RCC 7860 (cell line): ENCODE measurements around the gene KLHL17.
A peak's percentile ranks its signal among the peaks of the same experiment; 100 is the strongest.

Experiments used
- DNase-seq: peaks from one replicate; pipeline ENCODE4 v3.0.0-alpha.2; 2015; ENCODE audit warnings: low spot score
- FAIRE-seq: peaks from 2 replicates; lab custom pipeline; 2012; peaks lifted over from hg19 to GRCh38; lab: Jason Lieb, UNC

Gene KLHL17

GRCh38 chr1:921011-921837, 39.2 kb upstream of the KLHL17 start:
- peak; percentile 58 for DNase-seq

GRCh38 chr1:923131-923990, 37.0 kb upstream of the KLHL17 start, which contains the start of gene SAMD11:
TSS of gene SAMD11 (plus strand) at chr1:923923. CDS start at chr1:924432, 509 bp downstream.
- FAIRE-seq (peak; percentile 50), DNase-seq (peak; percentile 70)

More at GRCh38 chr1:921011-921837, 39.2 kb upstream of the KLHL17 start:
- FAIRE-seq = no peak

DNA sequence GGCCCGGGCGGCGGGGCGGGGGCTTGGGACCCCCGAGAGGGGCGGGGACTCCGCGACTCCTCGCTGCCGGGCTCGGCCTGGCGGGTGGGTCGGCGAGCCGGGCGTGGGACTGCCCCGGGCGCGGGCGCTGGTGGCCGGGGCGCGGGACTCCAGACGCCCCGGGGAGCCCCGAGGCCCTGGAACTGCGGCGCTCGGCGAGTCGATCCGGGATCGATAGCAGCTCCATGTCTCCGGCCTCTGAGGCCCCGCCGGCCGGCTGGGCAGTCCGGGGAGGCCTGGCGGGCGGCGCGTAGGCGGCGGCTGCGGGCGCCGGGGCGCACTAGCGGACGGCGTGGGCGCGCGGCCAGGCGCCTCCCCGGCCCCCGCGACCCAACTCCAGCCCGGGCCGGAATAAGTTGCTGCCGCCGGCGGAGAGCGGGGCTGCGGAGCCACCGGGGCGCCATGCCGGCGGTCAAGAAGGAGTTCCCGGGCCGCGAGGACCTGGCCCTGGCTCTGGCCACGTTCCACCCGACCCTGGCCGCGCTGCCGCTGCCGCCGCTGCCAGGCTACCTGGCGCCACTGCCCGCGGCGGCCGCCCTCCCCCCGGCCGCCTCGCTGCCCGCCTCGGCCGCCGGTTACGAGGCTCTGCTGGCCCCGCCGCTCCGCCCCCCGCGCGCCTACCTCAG, 36.3 kb upstream of the KLHL17 start:
- FAIRE-seq = no peak
- DNase-seq = no peak

DNA sequence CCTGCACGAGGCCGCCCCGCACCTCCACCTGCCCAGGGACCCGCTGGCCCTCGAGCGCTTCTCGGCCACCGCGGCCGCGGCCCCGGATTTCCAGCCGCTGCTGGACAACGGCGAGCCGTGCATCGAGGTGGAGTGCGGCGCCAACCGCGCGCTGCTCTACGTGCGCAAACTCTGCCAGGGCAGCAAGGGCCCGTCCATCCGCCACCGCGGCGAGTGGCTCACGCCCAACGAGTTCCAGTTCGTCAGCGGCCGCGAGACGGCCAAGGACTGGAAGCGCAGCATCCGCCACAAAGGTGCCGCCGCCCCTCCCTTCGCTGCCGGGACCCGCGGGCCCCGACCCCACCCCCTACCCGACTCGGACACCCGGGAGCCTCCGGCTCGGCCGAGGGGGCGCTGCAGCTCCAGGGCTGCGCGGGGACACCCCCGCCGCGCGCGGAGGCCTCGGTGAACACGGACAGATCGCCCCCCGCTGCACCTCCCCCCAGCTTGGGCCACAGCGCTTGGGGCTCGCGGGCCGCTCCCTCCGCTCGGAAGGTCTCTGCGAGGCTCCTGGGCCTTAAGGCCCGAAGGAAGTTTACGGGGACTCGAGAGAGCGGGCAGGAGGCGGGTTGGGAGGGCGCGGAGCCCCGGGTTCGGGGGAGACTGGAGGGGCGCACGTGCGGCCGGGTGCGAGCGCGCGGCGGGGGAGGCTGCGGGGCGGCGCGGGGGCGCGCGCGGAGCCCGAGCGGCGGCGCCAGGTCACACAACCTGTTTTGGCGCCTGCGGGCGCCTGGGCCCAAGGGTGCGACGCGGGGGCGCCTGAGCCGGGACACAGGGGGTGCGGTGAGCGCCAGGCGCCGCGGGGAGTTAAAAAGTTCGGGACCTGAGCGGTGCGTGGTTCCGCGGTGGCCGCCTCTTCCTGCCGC, 35.5 kb upstream of the KLHL17 start:
- DNase-seq (peak; percentile 47), FAIRE-seq (no peak)

DNA sequence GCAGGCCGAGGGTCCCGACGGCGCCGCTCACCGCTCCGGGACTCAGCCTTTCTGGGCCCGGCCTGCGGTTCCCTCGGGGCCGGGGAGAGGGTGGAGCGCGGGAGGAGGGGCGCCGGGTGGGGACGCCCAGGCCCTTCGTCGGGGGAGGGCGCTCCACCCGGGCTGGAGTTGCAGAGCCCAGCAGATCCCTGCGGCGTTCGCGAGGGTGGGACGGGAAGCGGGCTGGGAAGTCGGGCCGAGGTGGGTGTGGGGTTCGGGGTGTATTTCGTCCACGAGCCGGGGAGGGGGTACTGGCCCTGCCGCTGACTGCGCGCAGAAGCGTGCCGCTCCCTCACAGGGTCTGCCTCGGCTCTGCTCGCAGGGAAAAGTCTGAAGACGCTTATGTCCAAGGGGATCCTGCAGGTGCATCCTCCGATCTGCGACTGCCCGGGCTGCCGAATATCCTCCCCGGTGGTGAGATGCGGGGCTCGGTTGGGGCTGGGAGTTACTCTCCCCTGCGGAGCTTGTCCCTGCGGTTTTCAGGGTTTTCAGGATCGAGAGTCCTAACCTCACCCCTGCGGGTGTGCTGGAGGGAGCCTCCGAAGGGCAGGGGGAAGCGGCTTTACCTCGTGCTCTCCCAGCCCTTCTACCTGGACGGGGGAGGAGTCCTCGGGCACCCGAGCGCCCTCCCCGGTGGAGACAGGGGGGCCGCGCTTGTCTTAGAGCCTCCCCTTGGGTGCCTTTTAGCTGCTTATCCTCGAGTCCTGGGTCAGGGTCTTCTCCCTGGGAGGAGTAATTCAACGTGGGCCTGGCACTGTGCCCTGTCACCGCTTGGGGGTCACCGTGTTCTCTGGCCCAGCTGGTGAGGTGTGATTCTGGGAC, 34.6 kb upstream of the KLHL17 start:
- FAIRE-seq = no peak
- DNase-seq = peak; percentile 25

- DNase-seq = no peak
- FAIRE-seq = no peak
These were observed 33.1 kb upstream of the KLHL17 start for GRCh38 chr1:927234-927633.

- FAIRE-seq (no peak), DNase-seq (no peak)
These were observed 32.6 kb upstream of the KLHL17 start for GRCh38 chr1:927748-928147.

- no peak for DNase-seq
- FAIRE-seq = no peak
These were observed 31.3 kb upstream of the KLHL17 start for GRCh38 chr1:928825-929661.

DNA sequence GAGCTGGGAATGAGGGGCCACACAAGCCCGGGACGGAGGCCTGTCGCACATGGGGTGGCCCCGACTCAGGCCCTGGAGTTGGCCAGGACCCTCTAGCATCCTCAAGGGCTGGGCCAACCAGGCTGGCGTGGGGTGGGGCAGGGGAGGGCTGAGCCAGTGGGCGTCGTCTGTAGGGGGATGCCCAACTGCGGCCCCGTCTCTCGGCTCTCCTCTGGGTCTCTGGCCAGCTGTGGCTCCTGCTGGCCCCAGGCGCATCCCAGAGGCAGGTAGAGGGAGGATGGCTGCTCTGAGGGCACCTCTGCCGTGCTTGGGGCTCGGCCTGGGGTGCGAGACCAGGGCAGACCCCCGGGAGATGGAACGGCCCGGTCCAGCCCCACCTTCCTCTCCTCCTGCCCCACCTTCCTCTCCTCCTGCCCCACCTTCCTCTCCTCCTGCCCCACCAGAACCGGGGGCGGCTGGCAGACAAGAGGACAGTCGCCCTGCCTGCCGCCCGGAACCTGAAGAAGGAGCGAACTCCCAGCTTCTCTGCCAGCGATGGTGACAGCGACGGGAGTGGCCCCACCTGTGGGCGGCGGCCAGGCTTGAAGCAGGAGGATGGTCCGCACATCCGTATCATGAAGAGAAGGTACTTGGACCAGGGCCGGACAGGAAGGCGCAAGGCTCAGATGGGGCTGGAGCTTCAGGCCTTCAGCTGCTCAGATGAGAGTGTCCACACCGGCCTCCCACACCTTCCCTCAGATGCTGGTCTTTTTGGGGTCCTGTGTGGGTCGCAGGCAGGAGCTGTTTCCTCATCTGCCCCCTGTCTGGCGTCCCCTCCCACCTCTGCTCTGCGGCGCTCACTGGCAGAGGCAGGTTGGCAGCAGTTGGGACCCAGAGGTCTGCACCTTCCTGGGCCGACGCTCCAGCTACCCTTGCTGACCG, 30.4 kb upstream of the KLHL17 start:
- no peak for DNase-seq
- FAIRE-seq = no peak

GRCh38 chr1:930633-931138, 29.7 kb upstream of the KLHL17 start:
- FAIRE-seq (no peak), DNase-seq (no peak)

DNA sequence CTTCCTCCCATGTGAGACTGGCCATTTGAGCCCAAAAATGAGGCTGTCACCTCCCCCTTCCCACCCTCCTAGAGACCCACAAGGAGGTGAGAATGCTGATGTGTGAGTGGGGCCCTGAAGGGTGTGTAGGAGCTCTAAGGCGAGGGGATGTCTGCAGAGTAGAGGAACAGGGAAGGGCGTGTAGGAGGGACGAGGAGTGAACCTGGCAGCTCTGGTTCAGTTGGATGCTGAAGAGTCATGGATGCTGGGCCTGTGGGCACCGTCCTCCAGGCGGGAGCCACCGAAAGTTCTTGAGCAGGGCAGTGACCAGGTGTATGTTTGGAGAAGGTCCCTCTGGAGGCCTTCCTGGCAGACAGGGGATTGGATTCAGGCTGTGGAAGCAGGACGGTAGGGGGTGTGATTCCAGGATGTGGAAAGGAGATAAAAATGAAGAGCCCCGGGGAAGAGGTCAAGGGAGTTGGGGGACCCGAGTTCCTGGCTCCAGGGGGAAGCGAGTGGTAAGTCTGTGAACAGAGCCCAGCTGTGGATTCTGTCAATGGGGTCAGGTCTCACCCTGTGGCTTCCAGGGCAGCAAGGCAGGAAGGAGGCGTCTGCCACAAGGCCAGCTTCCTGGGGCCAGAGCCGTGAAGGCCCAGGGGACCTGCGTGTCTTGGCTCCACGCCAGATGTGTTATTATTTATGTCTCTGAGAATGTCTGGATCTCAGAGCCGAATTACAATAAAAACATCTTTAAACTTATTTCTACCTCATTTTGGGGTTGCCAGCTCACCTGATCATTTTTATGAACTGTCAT, 28.8 kb upstream of the KLHL17 start:
- DNase-seq (no peak), FAIRE-seq (no peak)

DNA sequence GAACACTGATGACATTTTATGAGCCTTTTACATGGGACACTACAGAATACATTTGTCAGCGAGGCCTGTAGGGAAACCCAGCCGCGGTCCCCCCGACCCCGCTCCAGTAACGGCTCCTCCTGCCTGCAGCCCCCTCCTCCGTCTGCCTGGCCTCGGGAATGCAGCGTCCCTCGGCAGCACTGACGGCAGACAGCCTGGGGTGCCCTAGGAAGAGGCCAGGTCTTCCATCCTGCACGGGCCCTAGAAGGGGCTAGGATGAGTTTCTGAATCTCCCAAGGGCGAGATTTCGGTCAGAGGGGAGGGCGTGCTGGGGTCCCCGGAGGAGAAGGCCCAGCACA, 28.2 kb upstream of the KLHL17 start:
- no peak for FAIRE-seq
- DNase-seq = no peak

DNA sequence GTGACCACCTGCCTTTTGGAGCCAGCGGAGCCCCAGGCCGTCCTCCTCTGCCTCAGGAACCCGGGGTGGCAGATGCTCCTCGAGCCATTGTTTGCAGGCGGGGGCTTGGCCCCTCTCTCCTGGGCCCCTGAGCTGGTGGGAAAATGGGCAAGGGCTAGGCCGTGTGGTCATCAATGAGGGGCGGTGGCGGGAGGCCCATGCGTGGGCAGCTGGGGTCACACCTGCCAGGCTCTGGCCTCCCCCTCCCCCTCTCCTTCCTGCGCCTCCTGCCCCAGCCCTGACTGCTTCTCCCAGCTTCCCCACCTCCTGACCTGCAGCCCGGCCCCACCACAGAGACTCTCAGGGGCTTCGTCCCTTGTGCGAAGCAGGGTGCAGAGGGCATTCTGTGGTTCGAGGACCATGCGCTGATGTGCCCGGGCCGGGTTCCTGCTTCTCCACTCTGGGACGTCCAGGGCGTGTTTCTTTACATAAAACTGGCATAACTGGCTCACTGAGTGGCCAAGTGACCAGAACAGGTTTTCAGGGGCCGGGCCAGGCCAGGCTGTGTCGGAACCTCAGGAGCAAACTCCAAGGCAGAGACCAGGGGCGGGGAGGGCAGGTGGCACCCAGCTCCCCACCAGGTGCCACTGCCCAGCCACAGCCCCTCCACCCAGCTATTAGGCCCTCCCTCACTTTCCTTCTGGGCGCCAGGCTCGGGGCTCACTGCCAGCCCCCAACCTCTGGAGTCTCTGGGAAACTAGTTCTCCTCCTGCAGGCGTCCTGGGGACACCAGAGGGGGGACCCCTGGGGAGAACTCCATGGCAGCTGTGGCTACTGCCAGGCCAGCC, 27.4 kb upstream of the KLHL17 start:
- DNase-seq = no peak
- no peak for FAIRE-seq

- DNase-seq (no peak), FAIRE-seq (no peak)
These were observed 26.8 kb upstream of the KLHL17 start for GRCh38 chr1:933603-933940.

DNA sequence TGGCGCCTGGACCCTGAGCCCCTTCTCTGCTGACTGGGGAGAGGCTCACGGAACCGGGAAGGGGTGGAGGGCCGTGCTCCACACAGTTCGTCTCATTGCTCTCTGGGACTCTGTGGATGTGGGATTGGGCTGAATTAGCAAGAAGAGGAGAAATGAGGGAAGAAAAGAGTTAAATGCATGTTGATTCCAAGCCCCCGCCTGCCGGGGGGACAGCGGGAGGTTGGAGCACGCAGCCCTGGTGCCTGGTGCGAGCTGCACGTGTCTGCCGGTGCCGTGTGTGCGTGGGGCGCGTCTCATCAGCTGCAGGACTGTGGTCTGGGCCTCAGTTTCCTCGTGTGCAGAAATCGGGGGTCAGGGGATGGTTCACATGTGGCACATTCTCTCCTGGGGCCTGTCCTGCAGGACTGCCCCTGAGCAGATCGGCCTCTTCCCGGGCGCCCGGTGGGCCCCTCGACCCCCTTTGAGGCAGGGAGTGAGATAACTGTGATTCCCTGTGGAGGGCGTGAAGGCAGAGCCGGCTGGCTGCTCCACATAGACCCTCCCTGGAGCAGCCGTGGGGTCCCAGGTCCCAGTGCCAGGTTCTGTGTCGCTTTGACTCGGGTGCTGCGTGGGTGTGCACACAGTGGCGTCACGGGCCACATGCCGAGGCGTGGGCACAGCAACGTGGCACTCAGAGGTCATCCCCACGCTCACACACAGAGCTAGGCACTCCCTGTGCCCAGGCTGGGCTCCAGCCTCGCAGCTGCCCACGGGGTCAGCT, 25.2 kb upstream of the KLHL17 start:
- no peak for DNase-seq
- FAIRE-seq = no peak
